Type B pancreatic cell (in vitro differentiated cells): ENCODE results near the gene MOB2. TPM values are rescaled to one million over a fixed set of nuclear protein-coding genes. Genes with fewer than 3 reads are reported as not detected.

ENCODE experiments used
- DNase-seq: peaks from one replicate; pipeline ENCODE4 v3.0.0; 2021; ENCODE audit warnings: mixed read lengths; ENCODE audit not compliant: unreplicated experiment; ENCODE audit errors: extremely low spot score
- H3K27ac Mint-ChIP-seq: 2 replicates; pipeline ENCODE4 v1.8.0; 2021; ENCODE audit warnings: mild to moderate bottlenecking, mixed read lengths
- H3K27me3 Mint-ChIP-seq: 2 replicates; pipeline ENCODE4 v1.8.0; 2021; ENCODE audit warnings: mixed read lengths
- H3K36me3 Mint-ChIP-seq: 2 replicates; pipeline ENCODE4 v1.8.0; 2021; ENCODE audit warnings: mixed read lengths
- H3K4me1 Mint-ChIP-seq: one replicate; pipeline ENCODE4 v1.8.0; 2021; ENCODE audit warnings: mixed read lengths; ENCODE audit not compliant: unreplicated experiment
- H3K4me3 Mint-ChIP-seq: 2 replicates; pipeline ENCODE4 v1.8.0; 2021; ENCODE audit warnings: mild to moderate bottlenecking, mixed read lengths
- H3K9me3 Mint-ChIP-seq: 2 replicates; pipeline ENCODE4 v1.8.0; 2021; ENCODE audit warnings: mixed read lengths
- CTCF ChIP-seq: fragments of 200-600 bp; sonication (generic); conservative IDR thresholded peaks from 2 replicates; pipeline ENCODE4 v1.5.0; 2021; ENCODE audit warnings: antibody characterized with exemption, mild to moderate bottlenecking
- total RNA-seq: library from RNA; stranded (reverse); gene quantifications from 2 replicates; pipeline ENCODE4 v1.2.1, GENCODE V29; 2021; ENCODE audit warnings: low replicate concordance

Gene MOB2
- total RNA-seq, 1 donor from 2014 or later: 39.6 TPM

- Mint-ChIP-seq H3K36me3 (no peaks in the 10 kb centered on the region), H3K9me3 (no peaks in the 10 kb centered on the region), H3K4me1 (no peaks in the 10 kb centered on the region), H3K27me3 (no peaks in the 10 kb centered on the region), H3K4me3 (no peak overlapping the region), H3K27ac (no peak overlapping the region)
- no peak for DNase-seq
- no peak for TF ChIP-seq CTCF
Observed at GRCh38 chr11:1451781-1452470, 34.7 kb downstream of the MOB2 start.

GRCh38 chr11:1450949-1451710, 35.4 kb downstream of the MOB2 start:
- H3K27ac Mint-ChIP-seq: no peak overlapping the region
- H3K4me1 Mint-ChIP-seq: no peaks in the 10 kb centered on the region
- no peak for DNase-seq
- no peaks in the 10 kb centered on the region for H3K9me3 Mint-ChIP-seq
- no peak overlapping the region for H3K4me3 Mint-ChIP-seq
- H3K36me3 Mint-ChIP-seq: no peaks in the 10 kb centered on the region
- no peaks in the 10 kb centered on the region for H3K27me3 Mint-ChIP-seq
- no peak for TF ChIP-seq CTCF

GRCh38 chr11:1450344-1450875, 36.2 kb downstream of the MOB2 start:
- DNase-seq: no peak
- Mint-ChIP-seq H3K36me3 (no peaks in the 10 kb centered on the region), H3K27me3 (no peaks in the 10 kb centered on the region), H3K4me3 (no peak overlapping the region), H3K27ac (no peak overlapping the region), H3K4me1 (no peaks in the 10 kb centered on the region), H3K9me3 (no peaks in the 10 kb centered on the region)
- no peak for TF ChIP-seq CTCF

GRCh38 chr11:1449490-1450243, 36.9 kb downstream of the MOB2 start:
- Mint-ChIP-seq H3K9me3 (no peaks in the 10 kb centered on the region), H3K4me3 (no peak overlapping the region), H3K27me3 (no peaks in the 10 kb centered on the region), H3K27ac (no peak overlapping the region), H3K36me3 (no peaks in the 10 kb centered on the region), H3K4me1 (no peaks in the 10 kb centered on the region)
- no peak for DNase-seq
- TF ChIP-seq CTCF: no peak

GRCh38 chr11:1448882-1449281, 37.7 kb downstream of the MOB2 start:
- H3K36me3 Mint-ChIP-seq: no peaks in the 10 kb centered on the region
- H3K4me3 Mint-ChIP-seq: no peak overlapping the region
- no peaks in the 10 kb centered on the region for H3K4me1 Mint-ChIP-seq

More at GRCh38 chr11:1448882-1449281, 37.7 kb downstream of the MOB2 start:
- H3K27me3 Mint-ChIP-seq: no peaks in the 10 kb centered on the region
- no peak overlapping the region for H3K27ac Mint-ChIP-seq
- TF ChIP-seq CTCF: no peak
- no peaks in the 10 kb centered on the region for H3K9me3 Mint-ChIP-seq
- no peak for DNase-seq
